HCT116 (cell line): ENCODE measurements around the gene TPM4. TPM values are rescaled to one million over a fixed set of nuclear protein-coding genes. Genes with fewer than 3 reads are reported as not detected.

Source experiments
- ATAC-seq: fragments of 200-7000 bp; cut with Tn5 transposase; 2 replicates; pipeline ENCODE4 v1.9.1; 2020; ENCODE audit warnings: mild to moderate bottlenecking, moderate library complexity
- BruUV-seq: library from RNA; stranded (reverse); fragments of 400-500 nt; replicated peaks from 2 replicates; lab custom pipeline; 2021; lab: Mats Ljungman, UMichigan
- CTCF ChIA-PET: fragments of 300-600 bp; sonication (Branson Sonifier 250); formaldehyde crosslinking; loops from one replicate; lab custom pipeline; 2021; ENCODE audit warnings: antibody characterized with exemption; lab: Charles Lee
- POLR2A ChIA-PET: fragments of 300-600, 350-600 bp; sonication (Branson Sonifier 250); formaldehyde crosslinking; loops from one replicate; lab custom pipeline; 2021; ENCODE audit warnings: antibody characterized with exemption; lab: Charles Lee
- RAD21 ChIA-PET, 2 experiments: fragments of 300-600 bp; sonication (Branson Sonifier 250); formaldehyde crosslinking; loops; one replicate each; lab custom pipeline; 2023; ENCODE audit warnings: low total read pairs in 2 of 2; ENCODE audit not compliant: uncharacterized antibody in 2 of 2, unreplicated experiment in 2 of 2, low non-redundant PET in 1 of 2; lab: Charles Lee
- DNase-seq: peaks from one replicate; pipeline ENCODE4 v3.0.0-alpha.2; 2010; ENCODE audit warnings: low read depth, low spot score
- H2AFZ ChIP-seq: fragments of 200-600 bp; shearing (Covaris generic), sonication (generic); 2 replicates; pipeline ENCODE4 v1.6.1; 2017; ENCODE audit warnings: low read depth, mixed run types, mixed read lengths, antibody characterized with exemption, low read length; ENCODE audit not compliant: poor library complexity, severe bottlenecking
- H3K27ac ChIP-seq: 2 replicates; pipeline ENCODE4 v1.5.1; 2012; ENCODE audit warnings: low read depth, low read length
- H3K27me3 ChIP-seq: fragments of 200-600 bp; sonication (generic); 2 replicates; pipeline ENCODE4 v1.6.1; 2016; ENCODE audit warnings: mixed run types, low read length, mixed read lengths; ENCODE audit not compliant: insufficient read depth
- H3K36me3 ChIP-seq, 2 experiments: fragments of 200-500 bp in 1 of 2; fragments of 200-600 bp in 1 of 2; sonication (Bioruptor generic) in 1 of 2; sonication (generic) in 1 of 2; 2 replicates each; pipeline versions ENCODE4 v1.5.1 to v1.6.1; 2014 to 2016; ENCODE audit warnings: low read length in 2 of 2, inconsistent platforms in 1 of 2, mixed read lengths in 1 of 2, mixed run types in 1 of 2; ENCODE audit not compliant: insufficient read depth in 2 of 2, control insufficient read depth in 1 of 2
- H3K4me1 ChIP-seq, 2 experiments: fragments of 200-600 bp in 1 of 2; sonication (generic) in 1 of 2; 2 replicates each; pipeline versions ENCODE4 v1.5.1 to v1.6.1; 2012 to 2017; ENCODE audit warnings: low read length in 2 of 2, inconsistent platforms in 1 of 2, mild to moderate bottlenecking in 1 of 2, mixed read lengths in 1 of 2, mixed run types in 1 of 2, moderate library complexity in 1 of 2; ENCODE audit not compliant: insufficient read depth in 2 of 2, control insufficient read depth in 1 of 2
- H3K4me2 ChIP-seq: fragments of 200-600 bp; sonication (generic); 2 replicates; pipeline ENCODE4 v1.6.1; 2017; ENCODE audit warnings: mixed run types, low read length, mixed read lengths
- H3K4me3 ChIP-seq, 2 experiments: fragments of 200-600 bp in 1 of 2; sonication (generic) in 1 of 2; replicated peaks in 1 of 2; 2 replicates each; pipeline ENCODE4 v1.5.1; 2011 to 2016; ENCODE audit warnings: low read length in 2 of 2, control low read depth in 1 of 2, low read depth in 1 of 2, mild to moderate bottlenecking in 1 of 2, mixed read lengths in 1 of 2, mixed run types in 1 of 2
- H3K79me2 ChIP-seq: fragments of 200-600 bp; sonication (generic); 2 replicates; pipeline ENCODE4 v1.6.1; 2017; ENCODE audit warnings: mild to moderate bottlenecking, mixed run types, low read length, moderate library complexity, mixed read lengths; ENCODE audit not compliant: insufficient read depth
- H3K9ac ChIP-seq: fragments of 200-600 bp; sonication (generic); 2 replicates; pipeline ENCODE4 v1.6.1; 2016; ENCODE audit warnings: low read length, mixed read lengths
- H3K9me2 ChIP-seq: fragments of 200-600 bp; sonication (generic), shearing (Covaris generic); 2 replicates; pipeline ENCODE4 v1.6.1; 2017; ENCODE audit warnings: mixed run types, mild to moderate bottlenecking, moderate library complexity; ENCODE audit not compliant: insufficient read depth
- H3K9me3 ChIP-seq, 2 experiments: fragments of 200-500 bp in 1 of 2; fragments of 200-600 bp in 1 of 2; sonication (Bioruptor generic) in 1 of 2; sonication (generic) in 1 of 2; 2 replicates each; pipeline ENCODE4 v1.6.1; 2014 to 2017; ENCODE audit warnings: low read length in 2 of 2, mixed read lengths in 2 of 2, inconsistent platforms in 1 of 2, low read depth in 1 of 2, mild to moderate bottlenecking in 1 of 2, mixed run types in 1 of 2, moderate library complexity in 1 of 2; ENCODE audit not compliant: control insufficient read depth in 1 of 2, insufficient read depth in 1 of 2
- H4K20me1 ChIP-seq: fragments of 200-600 bp; sonication (generic), shearing (Covaris generic); 2 replicates; pipeline ENCODE4 v1.6.1; 2017; ENCODE audit warnings: mixed run types, mild to moderate bottlenecking, moderate library complexity; ENCODE audit not compliant: insufficient read depth
- EGR1 ChIP-seq: IDR thresholded peaks from 2 replicates; pipeline ENCODE4 v1.6.1; 2012; ENCODE audit warnings: low read depth
- ELF1 ChIP-seq: IDR thresholded peaks from 2 replicates; pipeline ENCODE4 v1.6.1; 2012; ENCODE audit warnings: low read depth, borderline replicate concordance
- EZH2 ChIP-seq: fragments of 200-600 bp; sonication (generic); IDR thresholded peaks from 2 replicates; pipeline ENCODE4 v1.6.1; 2017; ENCODE audit warnings: antibody characterized with exemption, mixed run types
- FOSL1 ChIP-seq: IDR thresholded peaks from 2 replicates; pipeline ENCODE4 v1.6.1; 2012; ENCODE audit warnings: low read depth
- MAX ChIP-seq: IDR thresholded peaks from 2 replicates; pipeline ENCODE4 v1.6.1; 2012
- POLR2A ChIP-seq: IDR thresholded peaks from 2 replicates; pipeline ENCODE4 v1.7.0; 2011; ENCODE audit warnings: borderline replicate concordance; ENCODE audit not compliant: insufficient read depth, insufficient read length; ENCODE audit errors: extremely low read depth
- POLR2AphosphoS5 ChIP-seq: IDR thresholded peaks from 2 replicates; pipeline ENCODE4 v1.6.1; 2011; ENCODE audit warnings: mild to moderate bottlenecking, low read depth, low read length, moderate library complexity
- RAD21 ChIP-seq: IDR thresholded peaks from 2 replicates; pipeline ENCODE4 v1.6.1; 2012; ENCODE audit warnings: low read depth, mild to moderate bottlenecking
- SP1 ChIP-seq: IDR thresholded peaks from 2 replicates; pipeline ENCODE4 v1.6.1; 2012; ENCODE audit warnings: low read depth
- SRF ChIP-seq: IDR thresholded peaks from 2 replicates; pipeline ENCODE4 v1.6.1; 2012; ENCODE audit warnings: low read depth
- ZBTB33 ChIP-seq: IDR thresholded peaks from 2 replicates; pipeline ENCODE4 v1.6.1; 2011; ENCODE audit warnings: mild to moderate bottlenecking, low read length, moderate library complexity; ENCODE audit not compliant: insufficient replicate concordance; ENCODE audit errors: extremely low read depth
- ZFX ChIP-seq: fragments of 450-650 bp; IDR thresholded peaks from 2 replicates; pipeline ENCODE4 v1.6.1; 2017
- ZNF274 ChIP-seq: fragments of 200-500 bp; sonication (Bioruptor generic); IDR thresholded peaks from 2 replicates; pipeline ENCODE4 v1.6.1; 2014; ENCODE audit warnings: mild to moderate bottlenecking, low read depth, low read length, inconsistent platforms
- intact Hi-C: fragments of 100-400 bp; cut with micrococcal nuclease; formaldehyde crosslinking; loops from 2 replicates; pipeline ENCODE4 v1.10.0; 2022
- total RNA-seq: library from RNA; stranded (reverse); gene quantifications from one replicate; pipeline ENCODE4 v1.2.1, GENCODE V29; 2021; ENCODE audit not compliant: unreplicated experiment
- TF ChIP-seq, protein P1 (sequence below): IDR thresholded peaks from 2 replicates; pipeline ENCODE4 v1.6.1; 2012; ENCODE audit warnings: low read depth

TPM4 gene
- total RNA-seq, 1 experiment from 2014 or later, result 275 TPM

DNA sequence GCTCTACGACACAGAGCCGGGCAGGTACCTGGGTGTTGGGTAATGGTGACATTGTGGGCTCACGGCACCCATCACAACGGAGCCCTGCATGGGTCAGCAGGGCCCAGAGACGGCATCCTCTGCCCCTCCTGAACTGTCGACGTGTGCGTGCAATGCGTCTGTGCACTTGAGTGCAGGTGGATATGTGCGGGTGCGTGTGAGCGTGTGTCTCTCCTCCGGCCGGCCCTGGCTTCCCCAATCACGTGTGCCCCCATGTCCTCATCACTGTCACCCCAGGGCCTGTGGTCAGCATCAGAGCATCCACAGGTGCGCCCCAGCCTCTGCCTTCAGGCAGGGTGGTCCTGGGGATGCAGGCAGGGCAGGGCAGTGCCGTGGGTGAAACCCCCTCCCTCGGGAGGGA, 37.2 kb upstream of the TPM4 start:
- no peak for ATAC-seq
- Histone ChIP-seq H3K4me2 (no peak overlapping the region), H3K79me2 (no peaks in the 10 kb centered on the region), H4K20me1 (no peaks in the 10 kb centered on the region), H3K27me3 (no peaks in the 10 kb centered on the region), H2AFZ (no peak overlapping the region), H3K27ac (no peak overlapping the region), H3K9ac (no peak overlapping the region), H3K9me2 (no peaks in the 10 kb centered on the region), H3K9me3 (no peaks in the 10 kb centered on the region), H3K4me1 (peaks cover 0 to 13% of the 10 kb centered on the region in 2 experiments; a peak in 2 of 4 replicates), H3K36me3 (no peaks in the 10 kb centered on the region), H3K4me3 (no peak overlapping the region)
- DNase-seq, result no peak
- TF ChIP-seq ELF1 (no peak), POLR2AphosphoS5 (no peak), SRF (no peak), ZBTB33 (no peak), MAX (no peak), EZH2 (no peak), FOSL1 (no peak)
- BruUV-seq, result no TSS peak
- intact Hi-C loops, result no loop called here
- ChIA-PET CTCF (no interaction called here), POLR2A (no interaction called here), RAD21 (no interaction called here)

DNA sequence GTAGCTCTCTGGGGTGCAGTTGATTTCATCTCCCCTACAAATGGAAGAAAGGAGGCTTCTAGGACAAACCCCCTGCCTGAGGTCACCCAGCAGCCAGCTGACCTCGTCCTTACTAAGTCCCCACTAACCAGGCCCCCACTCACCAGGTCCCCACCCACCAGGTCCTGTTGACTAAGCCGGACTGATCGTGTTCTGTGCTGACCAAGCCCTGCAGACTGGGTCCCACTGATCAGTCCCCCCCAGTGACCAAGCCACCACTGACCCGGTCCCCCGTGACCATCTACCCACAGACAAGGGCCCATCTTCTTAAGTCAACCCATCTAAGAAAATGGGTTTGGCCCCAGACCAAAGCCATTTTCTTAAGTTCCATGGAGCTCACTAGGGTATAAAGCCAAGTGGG, 36.8 kb upstream of the TPM4 start:
- BruUV-seq, result no TSS peak
- Histone ChIP-seq H3K9me2 (no peaks in the 10 kb centered on the region), H3K9me3 (no peaks in the 10 kb centered on the region)
- TF ChIP-seq SP1 (no peak), EGR1 (no peak), RAD21 (no peak), ZNF274 (no peak), POLR2A (no peak), MAX (no peak), ZFX (no peak)
- TF ChIP-seq, protein P1, sequence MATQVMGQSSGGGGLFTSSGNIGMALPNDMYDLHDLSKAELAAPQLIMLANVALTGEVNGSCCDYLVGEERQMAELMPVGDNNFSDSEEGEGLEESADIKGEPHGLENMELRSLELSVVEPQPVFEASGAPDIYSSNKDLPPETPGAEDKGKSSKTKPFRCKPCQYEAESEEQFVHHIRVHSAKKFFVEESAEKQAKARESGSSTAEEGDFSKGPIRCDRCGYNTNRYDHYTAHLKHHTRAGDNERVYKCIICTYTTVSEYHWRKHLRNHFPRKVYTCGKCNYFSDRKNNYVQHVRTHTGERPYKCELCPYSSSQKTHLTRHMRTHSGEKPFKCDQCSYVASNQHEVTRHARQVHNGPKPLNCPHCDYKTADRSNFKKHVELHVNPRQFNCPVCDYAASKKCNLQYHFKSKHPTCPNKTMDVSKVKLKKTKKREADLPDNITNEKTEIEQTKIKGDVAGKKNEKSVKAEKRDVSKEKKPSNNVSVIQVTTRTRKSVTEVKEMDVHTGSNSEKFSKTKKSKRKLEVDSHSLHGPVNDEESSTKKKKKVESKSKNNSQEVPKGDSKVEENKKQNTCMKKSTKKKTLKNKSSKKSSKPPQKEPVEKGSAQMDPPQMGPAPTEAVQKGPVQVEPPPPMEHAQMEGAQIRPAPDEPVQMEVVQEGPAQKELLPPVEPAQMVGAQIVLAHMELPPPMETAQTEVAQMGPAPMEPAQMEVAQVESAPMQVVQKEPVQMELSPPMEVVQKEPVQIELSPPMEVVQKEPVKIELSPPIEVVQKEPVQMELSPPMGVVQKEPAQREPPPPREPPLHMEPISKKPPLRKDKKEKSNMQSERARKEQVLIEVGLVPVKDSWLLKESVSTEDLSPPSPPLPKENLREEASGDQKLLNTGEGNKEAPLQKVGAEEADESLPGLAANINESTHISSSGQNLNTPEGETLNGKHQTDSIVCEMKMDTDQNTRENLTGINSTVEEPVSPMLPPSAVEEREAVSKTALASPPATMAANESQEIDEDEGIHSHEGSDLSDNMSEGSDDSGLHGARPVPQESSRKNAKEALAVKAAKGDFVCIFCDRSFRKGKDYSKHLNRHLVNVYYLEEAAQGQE, result no peak
- TF ChIP-seq, all 23 proteins: peak for 0
- Histone ChIP-seq H3K4me3 (no peak overlapping the region), H3K79me2 (no peaks in the 10 kb centered on the region), H3K4me2 (no peak overlapping the region), H4K20me1 (no peaks in the 10 kb centered on the region), H3K4me1 (peaks cover 0 to 13% of the 10 kb centered on the region in 2 experiments; a peak in 2 of 4 replicates), H3K36me3 (no peaks in the 10 kb centered on the region), H3K27ac (no peak overlapping the region), H2AFZ (no peak overlapping the region), H3K9ac (no peak overlapping the region), H3K27me3 (no peaks in the 10 kb centered on the region)
- intact Hi-C loops, result no loop called here
- no peak for DNase-seq
- ATAC-seq, result no peak
- ChIA-PET CTCF (no interaction called here), RAD21 (no interaction called here), POLR2A (interaction anchor here (2.7 kb wide), 1 partner anchor 146 kb away, joined by 9 read pairs; the partner anchor contains the start of gene FAM32A)
